GM19395 (cell line): ENCODE data around the gene MRPL55.

Experiments used
- ATAC-seq: cut with Tn5 transposase; IDR thresholded peaks from one replicate; pipeline ENCODE4 v1.9.1; 2021; ENCODE audit warnings: mild to moderate bottlenecking, moderate library complexity; ENCODE audit not compliant: unreplicated experiment

Gene MRPL55

GRCh38 chr1:228073857-228074545 is 35.1 kb downstream of the MRPL55 start:
- ATAC-seq = no peak

GRCh38 chr1:228073061-228073856 is 35.8 kb downstream of the MRPL55 start:
- ATAC-seq = no peak

GRCh38 chr1:228072658-228073043 is 36.4 kb downstream of the MRPL55 start:
- ATAC-seq = no peak

GRCh38 chr1:228071839-228072657 is 37.1 kb downstream of the MRPL55 start:
- ATAC-seq = no peak

- no peak for ATAC-seq
Measured at GRCh38 chr1:228070851-228071250, 38.2 kb downstream of the MRPL55 start.

GRCh38 chr1:228070173-228070572 is 38.9 kb downstream of the MRPL55 start:
- no peak for ATAC-seq

GRCh38 chr1:228068359-228068758 is 40.7 kb downstream of the MRPL55 start:
- ATAC-seq = no peak

GRCh38 chr1:228066891-228067654 is 42.0 kb downstream of the MRPL55 start:
- no peak for ATAC-seq

- no peak for ATAC-seq
Measured at GRCh38 chr1:228066416-228066815, 42.7 kb downstream of the MRPL55 start.

- no peak for ATAC-seq
Measured at GRCh38 chr1:228065543-228066347, 43.4 kb downstream of the MRPL55 start.

- no peak for ATAC-seq
Measured at GRCh38 chr1:228064741-228065542, 44.2 kb downstream of the MRPL55 start.

GRCh38 chr1:228064296-228064695 is 44.8 kb downstream of the MRPL55 start:
- no peak for ATAC-seq

GRCh38 chr1:228063251-228064191 is 45.6 kb downstream of the MRPL55 start:
- ATAC-seq = no peak

- no peak for ATAC-seq
Measured at GRCh38 chr1:228062812-228063211, 46.3 kb downstream of the MRPL55 start.

GRCh38 chr1:228062085-228062791 is 46.9 kb downstream of the MRPL55 start:
- ATAC-seq = no peak

- ATAC-seq = no peak
Measured at GRCh38 chr1:228061411-228062084, 47.6 kb downstream of the MRPL55 start.
